Pancreas (tissue), 10 donors: ENCODE results near the gene DYNLT2. TPM values are rescaled to one million over a fixed set of nuclear protein-coding genes. Genes with fewer than 3 reads are reported as not detected.

Experiments
- ATAC-seq, 4 donors: fragments of 200-7000 bp; cut with Tn5 transposase; one replicate each; pipeline versions ENCODE4 v1.8.0 to v1.9.1; 2020; ENCODE audit warnings: mild to moderate bottlenecking in 4 of 4, moderate library complexity in 4 of 4
- DNase-seq, 6 donors: peaks; one replicate each; pipeline ENCODE4 v3.0.0-alpha.2; 2020
- FAIRE-seq: peaks from 2 replicates; lab custom pipeline; 2012; peaks lifted over from hg19 to GRCh38; lab: Jason Lieb, UNC
- H3K27ac ChIP-seq, 4 donors: fragments of 200-600 bp; sonication (generic); 1 replicate in 3 of 4; 2 replicates in 1 of 4; pipeline versions ENCODE4 v1.5.0 to v1.8.0; 2020
- H3K27me3 ChIP-seq, 4 donors: fragments of 200-600 bp; one replicate each; pipeline ENCODE4 v1.8.0; 2021
- H3K36me3 ChIP-seq, 3 donors: fragments of 200-600 bp; sonication (generic) in 1 of 3; one replicate each; pipeline versions ENCODE4 v1.5.0 to v1.8.0; 2020 to 2021
- H3K4me1 ChIP-seq, 3 donors: fragments of 200-600 bp; one replicate each; pipeline ENCODE4 v1.8.0; 2021
- H3K4me3 ChIP-seq, 4 donors: fragments of 200-600 bp; sonication (generic) in 2 of 4; one replicate each; pipeline versions ENCODE4 v1.5.0 to v1.8.0; 2020 to 2021
- H3K9me3 ChIP-seq, 4 donors: fragments of 200-600 bp; one replicate each; pipeline ENCODE4 v1.8.0; 2021
- CTCF ChIP-seq, 4 donors: fragments of 200-600 bp; sonication (generic) in 3 of 4; IDR thresholded peaks; one replicate each; pipeline versions ENCODE4 v1.5.0 to v1.8.0; 2021; ENCODE audit warnings: antibody characterized with exemption in 4 of 4
- WGBS, 2 donors: extraction: QIAGEN DNeasy Blood & Tissue Kit; methylation state at CpG; one replicate each; pipeline ENCODE4 v1.1.7; 2013; 5-methylcytosine and 5-hydroxymethylcytosine counted together
- intact Hi-C, 3 donors: fragments of 100-400 bp; cut with DNase I; formaldehyde crosslinking; loops; one replicate each; pipeline versions ENCODE4 v1.11.1 to v1.14.2; 2022
- polyA plus RNA-seq, 2 donors: library from polyadenylated mRNA; stranded (reverse); fragments of 200-250 nt; gene quantifications; one replicate each; pipeline ENCODE4 v1.2.3, GENCODE V29; 2013
- total RNA-seq, 6 donors: library from RNA; stranded (reverse); fragmentation: NEBNext Ultra II Directional in 4 of 6; extraction: Animal tissue kit (Norgen Biotek cat#: 25700) in 4 of 6; gene quantifications; one replicate each; pipeline versions ENCODE4 v1.2.1 to v1.2.4, GENCODE V29; 2021 to 2023
- donor health status: healthy with polysubstance abuse.
- donor health status: DM: no; HTN: no; CAD: no; lungs with moderate emphysema.
- donor health status: DM: no; HTN: no; CAD: no.
- donor health status: control.
- donor health status: control.
- donor health status: Bipolar disorder and iron deficiency.
- donor health status: DM: yes; HTN: yes; CAD: no.
- donor health status: DM: no; HTN: no; CAD: no.
- donor health status: DM: no; HTN: no; CAD: no.
- donor health status: DM: yes; HTN: yes; CAD: no.

The DYNLT2 gene
- total and polyA plus RNA-seq, 8 donors, result 0.20 to 2.9 (median 1.1) TPM

DNA sequence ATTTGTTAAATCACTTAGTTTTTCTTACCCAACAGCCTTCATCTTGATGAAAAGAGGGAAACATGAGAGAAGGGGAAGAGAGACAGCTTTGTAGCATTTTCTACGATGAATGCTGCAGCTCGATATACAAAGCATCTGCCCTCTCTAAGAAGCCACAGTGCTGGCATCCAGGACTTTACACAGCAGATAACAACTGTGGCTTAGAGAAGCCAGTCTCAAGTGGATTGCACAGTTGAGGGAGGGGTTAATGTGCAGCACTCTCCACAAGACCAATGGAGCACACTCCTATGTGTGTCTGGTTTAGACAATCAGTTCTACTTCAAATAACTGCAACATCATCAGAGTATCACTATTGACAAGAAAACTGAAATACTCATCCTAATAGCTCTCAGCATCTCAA is 43.6 kb downstream of the DYNLT2 start:
- peaks cover 0 to 25% (median 11%) of the 10 kb centered on the region in 3 donors for H3K36me3 ChIP-seq
- no peak for FAIRE-seq
- no peaks in the 10 kb centered on the region for H3K27me3 ChIP-seq
- intact Hi-C loops, result no loop called here
- H3K4me3 ChIP-seq, result no peak overlapping the region
- TF ChIP-seq CTCF (IDR thresholded peaks at IDR 0.05), result no peak
- DNase-seq, result no peak
- no peaks in the 10 kb centered on the region for H3K9me3 ChIP-seq
- H3K4me1 ChIP-seq, result peaks cover 8 to 22% (median 19%) of the 10 kb centered on the region in 3 donors
- no peak overlapping the region for H3K27ac ChIP-seq
- WGBS, 2 donors, result 89 to 92% methylated on average over 2 of the region's 2 CpGs
- ATAC-seq, result no peak

DNA sequence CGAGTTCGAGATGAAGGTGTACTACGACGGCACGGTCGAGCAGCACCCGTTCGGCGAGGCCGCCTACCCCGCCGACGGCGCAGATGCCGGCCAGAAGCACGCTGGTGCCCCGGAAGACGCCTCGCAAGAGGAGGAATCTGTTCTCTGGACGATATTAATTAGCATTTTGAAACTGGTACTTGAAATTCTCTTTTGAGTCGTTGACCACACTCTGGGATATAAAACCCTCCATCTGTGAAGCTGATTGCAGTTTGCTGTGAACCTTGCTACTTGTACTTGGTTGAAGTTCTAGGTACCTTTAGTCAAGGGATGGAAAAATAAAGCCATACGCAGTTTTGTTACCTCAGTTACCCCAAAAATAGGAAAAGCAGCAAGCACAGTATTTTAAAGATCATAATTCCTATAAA is 48.5 kb downstream of the DYNLT2 start:
- Histone ChIP-seq H3K27ac (peak overlapping the region; percentile 93 to 97 (median 96)), H3K36me3 (peaks cover 0 to 7% (median 0%) of the 10 kb centered on the region in 3 donors), H3K9me3 (no peaks in the 10 kb centered on the region), H3K27me3 (no peaks in the 10 kb centered on the region), H3K4me3 (peak overlapping the region; percentile 76 to 98 (median 88)), H3K4me1 (peaks cover 14 to 26% (median 24%) of the 10 kb centered on the region in 3 donors)
- no peak for FAIRE-seq
- peak in 1 of 4 donors; percentile 30 for ATAC-seq
- WGBS, 2 donors, result 2 to 3% methylated on average over 22 of the region's 22 CpGs
- intact Hi-C loops, result no loop called here
- TF ChIP-seq CTCF (IDR thresholded peaks at IDR 0.05), result no peak
- DNase-seq, result no peak

- no peaks in the 10 kb centered on the region for H3K9me3 ChIP-seq
- intact Hi-C loops, result no loop called here
- no peaks in the 10 kb centered on the region for H3K27me3 ChIP-seq
- H3K27ac ChIP-seq, result peak within 1 kb of the TSS; percentile 93 to 97 (median 96)
- peaks cover 0 to 7% (median 0%) of the 10 kb centered on the region in 3 donors for H3K36me3 ChIP-seq
- WGBS, 2 donors, result 0 to 1% methylated on average over 80 to 92 of the region's 92 CpGs
- FAIRE-seq (no peak), ATAC-seq (peak; percentile 95 to 98 (median 96)), DNase-seq (peak; percentile 93 to 98 (median 96))
- H3K4me1 ChIP-seq, result peaks cover 14 to 26% (median 24%) of the 10 kb centered on the region in 3 donors
- H3K4me3 ChIP-seq, result peak within 1 kb of the TSS; percentile 76 to 98 (median 88)
- no peak for TF ChIP-seq CTCF (IDR thresholded peaks at IDR 0.05)
Measured at GRCh38 chr6:169701954-169702839, 49.2 kb downstream of the DYNLT2 start, which contains the start of the genes C6orf120 and WDR27. Gene C6orf120, plus strand, starts transcription at chr6:169702126. Its CDS starts 334 bp downstream, at chr6:169702460. Gene WDR27, minus strand, starts transcription at chr6:169702029. Its CDS starts 13,024 bp downstream, at chr6:169689005.

DNA sequence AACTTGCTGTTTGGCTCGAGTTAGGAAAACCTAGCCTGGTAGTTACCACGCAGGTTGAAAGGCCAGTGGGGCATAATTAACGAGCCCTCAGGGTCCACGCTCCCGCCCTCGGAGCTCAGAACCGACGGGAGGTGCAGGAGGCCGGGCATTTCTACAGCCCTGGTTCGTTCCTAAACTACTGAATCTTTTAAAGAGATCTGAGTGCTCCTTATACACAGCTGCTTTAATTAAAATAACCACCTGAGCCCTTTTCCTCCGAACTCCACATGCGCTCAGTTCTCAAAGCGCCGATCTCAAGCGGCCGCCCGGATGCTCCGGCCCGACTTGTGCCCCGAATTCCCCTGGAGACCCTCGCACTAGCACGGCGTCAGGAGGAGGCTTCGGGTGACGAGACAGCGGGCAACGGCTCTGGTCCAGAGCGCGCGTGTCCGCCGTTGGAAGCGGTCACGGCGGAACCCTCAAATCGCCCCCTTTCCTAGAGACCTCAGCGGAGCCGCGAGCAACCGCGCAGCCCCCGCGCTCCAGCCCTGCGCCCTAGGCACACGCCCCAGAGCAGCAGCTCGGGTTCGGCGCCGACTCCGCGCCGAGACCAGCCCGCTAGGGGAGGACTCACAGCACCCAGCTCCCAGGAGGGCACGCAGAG is 49.9 kb downstream of the DYNLT2 start:
- FAIRE-seq, result no peak
- 0% methylated on average over 47 to 54 of the region's 54 CpGs for WGBS, 2 donors

More for the DNA sequence above, 49.9 kb downstream of the DYNLT2 start:
- Histone ChIP-seq H3K4me3 (peak overlapping the region; percentile 76 to 98 (median 88)), H3K4me1 (peaks cover 14 to 26% (median 24%) of the 10 kb centered on the region in 3 donors), H3K27me3 (no peaks in the 10 kb centered on the region), H3K9me3 (no peaks in the 10 kb centered on the region), H3K27ac (peak overlapping the region; percentile 93 to 97 (median 96)), H3K36me3 (peaks cover 0 to 7% (median 0%) of the 10 kb centered on the region in 3 donors)
- no peak for TF ChIP-seq CTCF (IDR thresholded peaks at IDR 0.05)
- DNase-seq (no peak), ATAC-seq (peak; percentile 3 to 26 (median 16))
- intact Hi-C loops, result no loop called here
